Measurements from ENCODE around the gene EIF4A2.

EIF4A2 gene

DNA sequence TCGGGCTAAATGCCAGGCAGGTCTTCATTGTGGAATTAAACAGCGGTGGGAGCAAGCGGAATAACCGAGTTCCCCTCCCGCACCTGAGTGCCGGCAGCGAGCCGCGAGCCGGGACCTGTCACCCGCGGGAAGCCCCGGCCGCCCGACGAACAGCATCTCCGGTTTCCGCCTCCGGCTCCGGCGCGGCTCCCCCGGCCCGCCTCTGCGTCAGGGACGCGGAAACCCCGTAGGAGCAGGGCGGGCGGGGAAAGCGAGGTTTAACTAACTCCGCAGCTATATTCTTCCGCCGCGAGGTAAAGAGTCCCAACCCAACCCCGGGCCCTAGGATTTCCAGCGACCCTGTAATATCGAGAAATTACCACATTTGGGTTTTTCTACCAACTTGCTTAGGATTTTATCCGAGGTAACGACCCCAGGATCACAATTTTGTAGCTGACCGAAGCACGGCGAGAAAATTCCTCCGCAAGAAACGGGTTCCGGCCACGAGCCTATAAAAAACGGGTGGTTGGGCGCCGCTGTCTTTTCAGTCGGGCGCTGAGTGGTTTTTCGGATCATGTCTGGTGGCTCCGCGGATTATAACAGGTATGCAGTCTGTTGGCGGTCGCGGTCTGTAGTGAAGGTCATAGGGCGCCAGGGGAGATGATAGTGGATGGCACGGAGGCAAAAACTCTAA is at the start of gene EIF4A2:
EIF4A2 (plus strand) TSS at position 520 of the 673 bp plus-strand sequence; CDS start at position 554, 34 bp downstream.
- H3K9me3 ChIP-seq (ENCODE audit: control insufficient read depth, low read length): no peaks in the 10 kb centered on the region
- H3K4me1 ChIP-seq: peaks cover 20% of the 10 kb centered on the region
- peak within 1 kb of the TSS; percentile 100 for H3K27ac ChIP-seq
- H2AFZ ChIP-seq: peak within 1 kb of the TSS; percentile 100
- H3K4me3 ChIP-seq (ENCODE audit: low read depth, low read length): peak within 1 kb of the TSS; percentile 99
- H3K79me2 ChIP-seq: peaks cover 19% of the 10 kb centered on the region
- TF ChIP-seq, protein P1, sequence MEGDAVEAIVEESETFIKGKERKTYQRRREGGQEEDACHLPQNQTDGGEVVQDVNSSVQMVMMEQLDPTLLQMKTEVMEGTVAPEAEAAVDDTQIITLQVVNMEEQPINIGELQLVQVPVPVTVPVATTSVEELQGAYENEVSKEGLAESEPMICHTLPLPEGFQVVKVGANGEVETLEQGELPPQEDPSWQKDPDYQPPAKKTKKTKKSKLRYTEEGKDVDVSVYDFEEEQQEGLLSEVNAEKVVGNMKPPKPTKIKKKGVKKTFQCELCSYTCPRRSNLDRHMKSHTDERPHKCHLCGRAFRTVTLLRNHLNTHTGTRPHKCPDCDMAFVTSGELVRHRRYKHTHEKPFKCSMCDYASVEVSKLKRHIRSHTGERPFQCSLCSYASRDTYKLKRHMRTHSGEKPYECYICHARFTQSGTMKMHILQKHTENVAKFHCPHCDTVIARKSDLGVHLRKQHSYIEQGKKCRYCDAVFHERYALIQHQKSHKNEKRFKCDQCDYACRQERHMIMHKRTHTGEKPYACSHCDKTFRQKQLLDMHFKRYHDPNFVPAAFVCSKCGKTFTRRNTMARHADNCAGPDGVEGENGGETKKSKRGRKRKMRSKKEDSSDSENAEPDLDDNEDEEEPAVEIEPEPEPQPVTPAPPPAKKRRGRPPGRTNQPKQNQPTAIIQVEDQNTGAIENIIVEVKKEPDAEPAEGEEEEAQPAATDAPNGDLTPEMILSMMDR (IDR thresholded peaks at IDR 0.05): peak; percentile 17
- H3K4me2 ChIP-seq (ENCODE audit: low read length): peak within 1 kb of the TSS; percentile 98
- no peaks in the 10 kb centered on the region for H3K27me3 ChIP-seq (ENCODE audit: control insufficient read depth, insufficient read depth, low read length)
- H3K9ac ChIP-seq: peak within 1 kb of the TSS; percentile 98
- peaks cover 7% of the 10 kb centered on the region for H3K36me3 ChIP-seq (ENCODE audit: control insufficient read depth, insufficient read depth, low read length)

DNA sequence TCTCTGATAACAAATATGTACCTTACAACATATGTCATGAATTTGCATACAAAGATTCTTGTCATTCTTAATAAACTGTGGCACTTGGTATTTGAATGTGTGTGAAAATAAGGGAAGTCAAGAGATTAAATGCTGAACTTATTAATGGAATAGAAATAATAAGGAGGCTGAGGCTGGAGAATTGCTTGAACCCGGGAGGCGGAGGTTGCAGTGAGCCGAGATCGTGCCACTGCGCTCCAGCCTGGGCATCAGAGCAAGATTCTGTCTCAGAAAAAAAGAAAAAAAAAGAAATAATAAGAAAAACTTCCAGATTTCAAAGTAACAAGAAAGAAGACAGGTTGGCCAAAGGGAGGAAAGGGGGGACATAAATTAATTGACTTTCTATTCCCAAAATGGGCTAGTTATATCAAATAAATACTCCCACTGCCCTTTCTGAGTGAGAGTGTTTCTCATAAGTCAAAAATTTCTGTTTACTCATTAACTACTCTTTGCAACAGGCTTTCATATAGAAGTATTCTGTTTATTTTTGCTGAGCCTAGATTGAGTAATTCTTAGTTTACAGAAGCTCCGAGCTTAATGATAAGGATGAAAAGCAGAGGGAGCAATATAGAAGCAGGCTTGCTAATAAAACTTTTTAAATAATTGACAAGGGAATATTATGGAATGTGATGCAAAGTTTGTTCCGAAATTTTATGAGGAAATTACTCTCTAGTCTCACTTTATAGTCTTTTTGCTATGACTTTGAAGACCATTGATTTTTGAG is 40.6 kb upstream of the EIF4A2 start:
- TF ChIP-seq, protein P1 (IDR thresholded peaks at IDR 0.05): no peak
- no peaks in the 10 kb centered on the region for H3K4me1 ChIP-seq
- no peaks in the 10 kb centered on the region for H3K27me3 ChIP-seq (ENCODE audit: control insufficient read depth, insufficient read depth, low read length)
- H3K9ac ChIP-seq: no peak overlapping the region
- H3K4me3 ChIP-seq (ENCODE audit: low read depth, low read length): no peak overlapping the region
- H3K9me3 ChIP-seq (ENCODE audit: control insufficient read depth, low read length): no peaks in the 10 kb centered on the region
- no peaks in the 10 kb centered on the region for H3K36me3 ChIP-seq (ENCODE audit: control insufficient read depth, insufficient read depth, low read length)
- no peak overlapping the region for H3K27ac ChIP-seq
- H3K79me2 ChIP-seq: no peaks in the 10 kb centered on the region
- no peak overlapping the region for H2AFZ ChIP-seq
- H3K4me2 ChIP-seq (ENCODE audit: low read length): no peak overlapping the region

DNA sequence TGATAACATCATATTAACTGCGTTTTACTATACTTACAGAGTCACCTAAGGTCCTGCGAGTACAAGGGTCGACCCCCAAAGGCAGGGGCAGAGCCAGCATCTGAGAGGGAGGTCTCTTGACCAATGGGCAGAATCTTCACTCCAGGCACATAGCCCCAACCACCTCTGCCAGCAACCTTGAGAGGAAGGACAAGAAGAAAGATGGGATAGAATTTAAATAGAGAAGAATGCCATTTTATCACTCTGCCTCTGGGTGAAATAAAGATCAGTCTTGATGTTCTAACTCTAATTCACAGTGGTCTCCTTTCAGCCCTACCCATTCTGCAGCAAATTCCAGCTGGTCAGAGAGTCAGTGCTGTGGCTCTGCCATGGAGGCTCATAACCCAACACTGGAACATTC is 39.7 kb upstream of the EIF4A2 start:
- Histone ChIP-seq H3K9ac (no peak overlapping the region), H3K27me3 (ENCODE audit: control insufficient read depth, insufficient read depth, low read length) (no peaks in the 10 kb centered on the region), H3K4me3 (ENCODE audit: low read depth, low read length) (no peak overlapping the region), H3K36me3 (ENCODE audit: control insufficient read depth, insufficient read depth, low read length) (no peaks in the 10 kb centered on the region), H3K79me2 (no peaks in the 10 kb centered on the region), H3K4me1 (no peaks in the 10 kb centered on the region), H3K4me2 (ENCODE audit: low read length) (no peak overlapping the region), H3K9me3 (ENCODE audit: control insufficient read depth, low read length) (no peaks in the 10 kb centered on the region), H2AFZ (no peak overlapping the region), H3K27ac (no peak overlapping the region)
- TF ChIP-seq, protein P1 (IDR thresholded peaks at IDR 0.05): no peak

DNA sequence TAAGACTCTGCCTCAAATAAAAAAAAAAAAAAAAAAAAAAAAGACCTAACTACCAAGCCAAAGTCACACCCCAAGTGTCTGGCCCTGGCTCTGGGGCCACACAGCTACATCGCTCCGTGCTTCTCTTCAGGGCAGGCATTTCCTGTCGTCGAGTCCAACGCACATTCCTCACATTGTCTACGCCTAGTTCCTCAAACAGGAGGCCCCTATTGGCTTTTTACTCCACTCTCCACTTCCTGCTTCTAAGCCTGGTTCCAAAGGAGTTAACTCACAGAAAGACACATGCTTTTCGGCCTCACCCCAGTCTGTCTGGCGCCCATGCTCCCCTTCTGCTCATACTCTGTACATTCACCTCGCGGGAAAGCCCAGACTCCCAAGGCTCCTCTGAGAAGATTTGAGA is 37.4 kb upstream of the EIF4A2 start:
- Histone ChIP-seq H3K36me3 (ENCODE audit: control insufficient read depth, insufficient read depth, low read length) (no peaks in the 10 kb centered on the region), H3K4me2 (ENCODE audit: low read length) (no peak overlapping the region), H3K4me1 (no peaks in the 10 kb centered on the region), H3K27me3 (ENCODE audit: control insufficient read depth, insufficient read depth, low read length) (no peaks in the 10 kb centered on the region), H3K9ac (no peak overlapping the region), H2AFZ (no peak overlapping the region), H3K27ac (no peak overlapping the region), H3K79me2 (no peaks in the 10 kb centered on the region), H3K4me3 (ENCODE audit: low read depth, low read length) (no peak overlapping the region), H3K9me3 (ENCODE audit: control insufficient read depth, low read length) (no peaks in the 10 kb centered on the region)
- TF ChIP-seq, protein P1 (IDR thresholded peaks at IDR 0.05): no peak
